GM08714 (cell line): Measurements from ENCODE around the gene HDGFL2.

Source experiments
- H3K4me3 ChIP-seq: fragments of 200-500 bp; sonication (Bioruptor generic); 2 replicates; pipeline ENCODE4 v1.5.1; 2014; ENCODE audit warnings: mild to moderate bottlenecking, low read length, inconsistent platforms
- ZNF274 ChIP-seq: IDR thresholded peaks from 2 replicates; pipeline ENCODE4 v1.6.1; 2012; ENCODE audit warnings: mild to moderate bottlenecking, low read depth, low read length

Gene HDGFL2

DNA sequence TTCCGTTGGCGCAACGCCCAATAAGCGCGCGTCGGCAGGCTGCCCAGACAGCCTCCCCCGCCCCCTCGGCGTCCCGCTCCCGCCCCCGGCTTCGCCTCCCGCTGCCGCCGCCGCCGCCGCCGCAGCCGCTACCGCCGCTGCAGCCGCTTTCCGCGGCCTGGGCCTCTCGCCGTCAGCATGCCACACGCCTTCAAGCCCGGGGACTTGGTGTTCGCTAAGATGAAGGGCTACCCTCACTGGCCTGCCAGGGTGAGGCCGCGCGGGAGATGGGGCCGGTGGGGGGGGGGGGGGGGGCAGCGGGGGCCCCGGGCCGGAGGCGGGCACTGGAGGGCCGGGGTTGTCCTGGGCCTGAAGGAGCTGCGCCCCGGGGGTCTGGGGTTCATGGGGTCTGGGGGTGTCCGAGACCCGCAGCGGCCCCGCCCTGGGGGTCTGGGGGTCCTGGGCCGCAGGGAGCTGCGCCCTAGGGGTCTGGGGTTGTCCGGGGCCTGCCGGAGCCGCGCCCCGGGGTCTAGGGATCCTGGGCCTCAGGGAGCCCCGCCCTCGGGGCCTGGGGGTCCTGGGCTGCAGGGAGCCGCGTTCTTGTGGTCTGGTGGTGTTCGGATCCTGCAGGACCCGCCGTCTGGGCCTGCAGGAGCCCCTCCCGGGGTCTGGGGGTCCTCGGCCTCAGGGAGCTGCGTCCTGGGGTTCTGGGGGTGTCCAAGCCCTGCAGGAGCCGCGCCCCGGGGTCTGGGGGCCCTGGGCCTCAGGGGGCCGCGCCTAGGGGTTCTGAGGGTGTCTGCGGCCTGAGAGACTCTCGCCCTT, at the start of gene HDGFL2:
Gene HDGFL2, plus strand, starts transcription at position 124 of the 801 bp plus-strand sequence. Its CDS starts 54 bp downstream, at position 178.
- TF ChIP-seq ZNF274: no peak
- peak within 1 kb of the TSS; percentile 95 for H3K4me3 ChIP-seq

DNA sequence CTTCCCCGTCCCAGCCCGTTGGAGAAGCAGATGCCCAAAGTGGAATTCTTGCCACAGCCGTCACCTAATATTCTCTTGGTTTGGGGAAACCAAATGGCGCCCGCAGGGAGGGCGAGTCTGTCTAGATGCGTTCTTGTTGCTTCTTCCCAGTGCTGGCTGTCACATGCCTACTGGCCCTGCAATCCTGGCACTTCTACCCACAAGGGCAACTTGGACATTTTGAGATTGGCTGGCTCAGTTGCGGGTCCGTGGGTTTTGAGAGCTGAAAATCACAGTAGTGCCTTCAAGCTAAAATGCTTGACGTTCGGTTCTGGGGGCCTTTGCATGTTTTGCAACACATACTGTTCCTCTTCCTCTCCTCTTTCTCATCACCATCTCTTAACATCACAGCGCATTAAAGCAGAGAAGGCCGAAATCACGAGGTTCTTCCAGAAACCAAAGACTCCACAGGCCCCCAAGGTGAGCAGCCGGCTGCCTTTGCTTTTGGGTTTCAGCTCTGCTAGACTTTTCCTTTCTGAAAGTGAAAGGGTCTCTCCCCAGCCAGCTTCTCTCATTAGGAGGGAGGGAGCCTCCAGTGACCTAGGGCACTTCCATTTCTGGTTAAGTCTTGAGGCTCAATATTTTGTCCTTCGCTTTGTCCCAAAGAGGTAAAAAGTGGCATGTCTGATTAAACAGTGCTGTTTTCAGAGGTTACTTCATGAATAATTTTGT, 48.5 kb upstream of the HDGFL2 start:
- no peak overlapping the region for H3K4me3 ChIP-seq
- no peak for TF ChIP-seq ZNF274

DNA sequence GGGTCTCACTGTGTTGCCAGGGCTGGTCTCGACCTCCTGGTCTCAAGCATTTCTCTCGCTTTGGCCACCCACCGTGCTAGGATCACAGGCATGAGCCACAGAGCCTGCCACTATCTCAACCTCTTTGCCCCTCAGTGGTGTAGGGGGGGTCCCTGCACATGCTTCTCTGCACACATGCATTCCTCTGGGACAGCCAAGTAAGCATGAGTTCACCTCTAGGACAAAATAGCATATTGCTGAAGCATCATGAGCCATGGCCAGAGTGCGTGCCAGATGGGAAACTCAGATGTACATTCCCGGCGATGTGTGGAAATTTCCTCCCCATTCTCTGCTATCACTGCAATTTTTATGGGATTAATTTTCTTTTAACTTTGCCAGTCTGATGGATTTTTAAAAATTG, 46.6 kb upstream of the HDGFL2 start:
- no peak for TF ChIP-seq ZNF274

DNA sequence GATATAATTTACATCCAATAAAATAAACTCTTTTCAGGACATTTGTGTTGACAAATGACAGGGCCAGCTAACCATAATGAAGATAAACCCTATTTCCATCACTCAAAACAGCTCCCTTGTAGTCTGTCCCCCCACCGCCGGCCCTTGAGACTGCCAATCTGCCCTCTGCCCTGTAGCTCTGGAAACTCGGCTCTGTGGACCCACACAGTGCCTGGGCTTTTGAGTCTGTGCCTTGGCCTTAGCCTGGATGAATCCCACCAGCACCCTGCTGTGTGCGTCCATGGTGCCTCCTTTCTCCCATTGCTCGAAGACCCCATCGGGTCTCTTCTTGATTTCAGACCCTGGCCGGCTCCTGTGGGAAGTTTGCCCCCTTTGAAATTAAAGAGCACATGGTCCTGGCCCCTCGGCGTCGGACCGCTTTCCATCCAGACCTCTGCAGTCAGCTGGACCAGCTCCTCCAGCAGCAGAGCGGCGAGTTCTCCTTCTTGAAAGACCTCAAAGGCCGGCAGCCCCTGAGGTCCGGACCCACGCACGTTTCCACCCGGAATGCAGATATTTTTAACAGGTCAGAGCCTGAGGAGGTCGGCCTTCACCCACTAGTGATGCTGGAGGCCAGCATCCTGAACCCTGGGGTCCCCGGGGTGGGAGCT, 43.6 kb upstream of the HDGFL2 start:
- no peak overlapping the region for H3K4me3 ChIP-seq
- TF ChIP-seq ZNF274: no peak

More for the DNA sequence above, 46.6 kb upstream of the HDGFL2 start:
- no peak overlapping the region for H3K4me3 ChIP-seq

DNA sequence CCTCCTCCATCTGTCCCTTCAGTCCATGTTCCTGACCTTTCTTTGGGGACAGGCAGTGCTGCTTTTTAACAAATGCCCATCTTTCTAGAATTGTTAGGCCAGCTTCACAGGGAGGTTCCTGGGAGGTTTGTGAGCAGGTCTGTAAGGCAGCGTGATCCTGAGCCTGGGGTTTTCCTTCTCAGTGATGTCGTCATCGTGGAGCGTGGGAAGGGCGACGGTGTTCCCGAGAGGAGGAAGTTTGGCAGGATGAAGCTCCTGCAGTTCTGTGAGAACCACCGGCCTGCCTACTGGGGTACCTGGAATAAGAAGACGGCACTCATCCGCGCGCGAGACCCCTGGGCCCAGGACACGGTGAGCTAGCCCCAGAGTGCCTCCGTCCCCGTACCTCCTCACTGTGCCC, 42.8 kb upstream of the HDGFL2 start:
- no peak overlapping the region for H3K4me3 ChIP-seq
- TF ChIP-seq ZNF274: no peak

DNA sequence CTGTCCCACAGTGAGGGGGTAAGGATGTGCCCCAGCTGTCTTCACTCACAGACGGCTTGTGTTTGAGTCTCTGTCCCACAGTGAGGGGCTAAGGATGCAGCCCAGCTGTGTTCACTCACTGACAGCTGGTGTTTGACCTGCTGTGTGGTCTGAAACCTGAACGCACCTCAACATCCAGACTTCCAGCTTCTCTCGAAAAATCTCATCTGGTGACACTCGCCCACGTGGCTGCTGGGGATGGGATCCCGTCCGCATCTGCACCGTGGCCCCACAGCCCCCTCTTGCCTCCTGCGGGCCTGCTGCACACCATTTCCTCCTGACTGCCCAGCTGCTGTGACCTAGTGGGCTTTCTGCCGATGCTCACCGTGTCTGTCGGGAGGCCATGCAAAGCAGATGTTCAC, 42.3 kb upstream of the HDGFL2 start:
- H3K4me3 ChIP-seq: no peak overlapping the region
- no peak for TF ChIP-seq ZNF274

DNA sequence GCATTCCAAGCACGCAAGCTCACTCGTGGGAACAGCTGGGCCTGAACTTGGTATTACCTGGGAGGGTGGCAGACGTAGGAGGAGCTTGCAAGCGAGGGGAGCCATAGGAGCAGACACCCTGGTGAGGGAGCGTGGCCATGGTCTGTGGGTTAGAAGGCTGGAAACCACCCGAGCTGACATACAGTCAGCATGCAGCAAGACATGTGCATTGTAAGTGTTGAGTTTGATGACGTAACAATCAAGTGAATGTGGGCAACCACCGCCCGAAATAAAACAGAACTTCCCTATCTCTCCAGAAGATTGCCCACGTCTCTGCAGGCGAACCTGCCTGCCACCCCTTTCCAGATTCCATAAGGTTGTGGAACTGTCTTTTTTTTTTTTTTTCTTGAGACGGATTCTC, 41.3 kb upstream of the HDGFL2 start:
- H3K4me3 ChIP-seq: no peak overlapping the region
- TF ChIP-seq ZNF274: no peak

DNA sequence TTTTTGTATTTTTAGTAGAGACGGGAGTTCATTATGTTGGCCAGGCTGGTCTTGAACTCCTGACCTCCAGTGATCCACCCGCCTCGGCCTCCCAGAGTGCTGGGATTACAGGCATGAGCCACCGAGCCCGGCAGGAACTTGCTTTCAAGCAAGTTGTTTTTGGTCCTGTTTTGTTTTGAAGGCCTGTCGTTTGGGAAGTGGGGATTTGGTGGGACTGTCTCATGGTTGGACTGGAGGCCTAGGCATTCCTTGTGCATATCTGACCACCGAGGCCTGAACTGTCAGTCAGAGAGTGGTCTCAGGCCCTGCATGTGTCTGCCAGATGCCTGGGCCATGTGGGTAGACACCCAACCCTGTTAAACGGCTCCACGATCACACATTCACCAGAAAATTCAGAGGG, 40.8 kb upstream of the HDGFL2 start:
- no peak overlapping the region for H3K4me3 ChIP-seq
- TF ChIP-seq ZNF274: no peak

DNA sequence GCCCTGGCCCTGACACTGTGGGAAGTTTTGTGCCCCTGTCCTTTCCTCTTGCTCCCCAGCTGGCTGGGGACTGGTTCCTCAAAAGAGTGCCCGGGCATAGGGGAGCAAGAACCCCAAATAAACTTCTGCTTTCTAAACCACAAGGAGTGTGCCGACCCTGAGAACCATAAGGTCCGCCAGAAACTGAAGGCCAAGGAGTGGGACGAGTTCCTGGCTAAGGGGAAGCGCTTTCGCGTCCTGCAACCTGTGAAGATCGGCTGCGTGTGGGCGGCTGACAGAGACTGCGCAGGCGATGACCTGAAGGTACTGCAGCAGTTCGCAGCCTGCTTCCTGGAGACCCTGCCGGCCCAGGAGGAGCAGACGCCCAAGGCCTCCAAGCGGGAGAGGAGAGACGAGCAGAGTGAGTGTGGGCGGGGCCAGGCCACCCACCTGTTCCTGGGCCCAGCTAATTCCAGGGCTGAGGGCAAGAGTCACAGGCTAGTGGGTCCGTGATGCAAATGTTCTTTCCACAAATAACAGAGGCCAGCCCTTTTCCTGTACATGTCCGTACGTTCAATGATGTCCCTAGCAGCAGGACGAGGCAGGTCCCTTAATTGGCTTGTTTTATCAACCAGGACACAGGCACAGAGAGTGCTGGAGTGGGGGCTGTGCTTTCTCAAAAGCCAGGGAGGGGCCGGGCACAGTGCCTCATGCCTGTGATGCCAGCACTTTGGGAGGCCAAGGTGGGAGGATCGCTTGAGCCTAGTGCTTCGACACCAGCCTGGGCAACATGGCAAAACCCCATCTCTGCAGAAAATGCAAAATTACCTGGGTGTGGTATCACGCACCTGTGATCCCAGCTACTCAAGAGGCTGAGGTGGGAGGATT, 40.1 kb upstream of the HDGFL2 start:
- H3K4me3 ChIP-seq: no peak overlapping the region
- TF ChIP-seq ZNF274: no peak

DNA sequence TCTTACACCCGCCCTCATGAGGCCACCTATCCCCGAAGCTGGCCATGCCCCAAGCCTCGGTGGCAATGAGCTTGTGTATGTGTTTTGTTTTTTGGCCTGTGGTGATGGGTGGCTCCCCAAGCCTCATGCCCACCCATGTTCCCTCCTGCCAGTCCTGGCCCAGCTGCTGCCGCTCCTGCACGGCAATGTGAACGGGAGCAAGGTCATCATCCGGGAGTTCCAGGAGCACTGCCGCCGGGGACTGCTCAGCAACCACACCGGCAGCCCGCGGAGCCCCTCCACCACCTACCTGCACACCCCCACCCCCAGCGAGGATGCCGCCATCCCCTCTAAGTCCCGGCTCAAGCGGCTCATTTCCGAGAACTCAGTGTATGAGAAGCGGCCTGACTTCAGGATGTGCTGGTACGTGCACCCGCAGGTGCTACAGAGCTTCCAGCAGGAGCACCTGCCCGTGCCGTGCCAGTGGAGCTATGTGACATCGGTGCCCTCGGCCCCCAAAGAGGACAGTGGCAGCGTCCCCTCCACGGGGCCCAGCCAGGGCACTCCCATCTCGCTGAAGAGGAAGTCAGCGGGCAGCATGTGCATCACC, 39.1 kb upstream of the HDGFL2 start:
- TF ChIP-seq ZNF274: no peak
- no peak overlapping the region for H3K4me3 ChIP-seq

DNA sequence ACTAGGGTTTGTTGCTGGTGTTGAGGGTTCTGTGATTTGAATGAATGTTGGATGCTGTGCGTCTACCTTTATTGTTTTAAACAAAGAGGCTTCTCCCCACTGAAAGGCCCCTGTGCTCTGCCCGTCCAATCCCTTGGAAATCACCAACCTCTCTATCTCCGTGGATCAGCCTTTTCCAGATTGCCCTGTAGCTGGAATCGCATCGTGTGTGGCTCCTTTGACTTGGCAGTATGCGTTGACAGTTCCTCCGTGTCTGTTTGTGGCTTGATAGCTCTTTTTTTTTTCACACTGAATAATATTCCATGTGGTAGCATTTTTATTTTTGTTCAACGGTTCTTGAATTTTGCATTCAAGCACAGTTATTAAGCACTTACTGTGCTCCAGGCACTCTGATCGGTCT, 37.7 kb upstream of the HDGFL2 start:
- H3K4me3 ChIP-seq: no peak overlapping the region
- TF ChIP-seq ZNF274: no peak

DNA sequence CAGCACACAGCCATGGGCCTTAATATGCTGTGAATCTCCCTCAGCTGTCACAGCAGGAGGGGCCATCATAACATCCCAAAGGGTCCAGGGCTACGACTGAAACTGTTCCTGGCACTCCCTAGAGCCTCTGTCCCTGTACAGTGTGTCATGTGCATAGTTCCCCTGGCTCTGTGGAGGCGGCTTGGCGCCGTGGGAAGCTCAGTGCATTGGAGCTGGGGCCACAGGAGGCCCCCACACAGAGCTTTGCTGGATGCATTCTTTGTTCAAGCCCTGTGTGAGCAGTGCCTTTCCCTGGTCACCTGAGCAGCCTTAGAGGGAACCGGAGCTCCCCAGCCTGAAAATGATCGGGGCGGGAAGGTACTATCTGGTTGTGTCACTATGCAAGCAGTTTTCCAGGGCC, 35.9 kb upstream of the HDGFL2 start:
- no peak for TF ChIP-seq ZNF274
- H3K4me3 ChIP-seq: no peak overlapping the region

DNA sequence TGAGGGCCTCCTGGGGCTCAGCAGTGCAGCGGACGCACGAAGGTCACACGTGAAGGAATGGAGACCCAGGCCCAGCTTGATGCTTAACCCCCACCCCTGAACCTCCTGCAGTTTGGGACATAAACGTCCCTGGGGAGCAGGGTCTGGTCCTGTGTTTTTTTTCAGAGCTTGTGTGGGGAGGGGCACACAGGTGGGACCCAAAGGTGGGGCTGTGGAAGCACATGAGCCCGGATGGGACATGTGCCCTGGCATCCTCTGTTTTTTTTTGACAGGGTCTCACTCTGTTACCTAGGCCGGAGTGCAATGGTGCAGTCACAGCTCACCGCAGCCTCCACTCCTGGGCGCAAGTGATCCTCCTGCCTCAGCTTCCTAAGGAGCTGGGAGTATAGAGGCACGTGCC, 35.0 kb upstream of the HDGFL2 start:
- no peak overlapping the region for H3K4me3 ChIP-seq
- no peak for TF ChIP-seq ZNF274

DNA sequence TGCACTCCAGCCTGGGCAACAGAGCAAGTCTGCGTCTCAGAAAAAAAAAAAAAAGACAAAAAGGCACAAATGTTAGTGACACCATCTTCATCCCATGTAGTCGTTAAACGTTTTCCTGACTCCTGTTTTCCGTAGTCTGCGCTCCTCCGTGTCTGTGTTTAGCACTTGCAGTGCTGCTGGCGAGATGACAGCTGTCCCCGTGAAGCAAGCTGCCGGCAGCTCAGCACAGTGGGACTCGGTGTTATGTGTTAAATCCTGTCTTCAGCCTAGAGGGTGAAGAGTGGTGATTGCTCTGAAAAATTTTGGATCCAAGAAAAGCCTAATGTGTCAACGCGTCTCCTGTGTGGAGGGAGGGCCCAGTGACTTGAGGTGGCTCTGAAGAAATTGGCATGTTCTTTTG, 32.9 kb upstream of the HDGFL2 start:
- H3K4me3 ChIP-seq: no peak overlapping the region
- no peak for TF ChIP-seq ZNF274
